HG02943 (cell line): ENCODE measurements around the gene WDR35.

Experiments used
- ATAC-seq: cut with Tn5 transposase; IDR thresholded peaks from one replicate; pipeline ENCODE4 v1.9.1; 2021; ENCODE audit warnings: mild to moderate bottlenecking, low read depth, moderate library complexity; ENCODE audit not compliant: unreplicated experiment

WDR35 gene

DNA sequence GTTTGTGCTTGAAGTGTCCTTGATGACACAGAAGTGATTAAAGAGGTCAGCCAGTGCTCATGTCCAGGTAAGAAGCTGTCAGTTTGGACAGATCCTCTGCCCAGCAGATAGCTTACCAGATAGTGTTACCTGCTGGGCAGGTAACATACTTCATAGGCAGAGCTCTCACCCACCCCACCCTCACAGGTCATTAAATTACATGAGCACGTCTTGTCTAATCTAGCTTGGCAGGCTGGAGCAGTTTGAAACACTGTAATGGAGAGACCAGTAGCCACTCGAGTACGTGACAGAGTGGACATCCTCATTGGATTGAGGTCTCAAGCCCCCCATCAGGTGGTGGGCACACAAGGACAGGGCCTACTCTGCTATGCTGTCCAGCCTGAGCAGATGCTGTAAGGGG, 115.2 kb downstream of the WDR35 start:
- ATAC-seq = no peak

DNA sequence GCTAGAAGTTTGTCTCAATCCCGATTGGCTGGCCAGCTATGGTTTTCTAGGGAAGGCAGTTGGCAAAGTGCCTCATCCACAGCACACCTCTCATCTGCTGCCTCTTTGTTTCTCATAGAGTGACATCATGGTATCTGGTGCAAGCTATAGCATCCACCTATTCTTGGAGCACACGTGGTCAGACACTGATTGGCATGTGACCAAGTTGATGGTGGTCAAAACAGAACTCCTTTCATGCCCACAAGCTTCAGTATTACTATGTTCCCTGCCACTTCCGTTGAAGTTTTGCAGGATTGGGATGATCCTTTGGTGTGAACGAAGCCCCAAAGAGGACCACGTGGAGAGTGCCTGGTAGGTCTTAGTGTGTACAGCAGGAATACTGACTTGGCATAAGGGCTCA, 116.9 kb downstream of the WDR35 start:
- ATAC-seq = no peak

DNA sequence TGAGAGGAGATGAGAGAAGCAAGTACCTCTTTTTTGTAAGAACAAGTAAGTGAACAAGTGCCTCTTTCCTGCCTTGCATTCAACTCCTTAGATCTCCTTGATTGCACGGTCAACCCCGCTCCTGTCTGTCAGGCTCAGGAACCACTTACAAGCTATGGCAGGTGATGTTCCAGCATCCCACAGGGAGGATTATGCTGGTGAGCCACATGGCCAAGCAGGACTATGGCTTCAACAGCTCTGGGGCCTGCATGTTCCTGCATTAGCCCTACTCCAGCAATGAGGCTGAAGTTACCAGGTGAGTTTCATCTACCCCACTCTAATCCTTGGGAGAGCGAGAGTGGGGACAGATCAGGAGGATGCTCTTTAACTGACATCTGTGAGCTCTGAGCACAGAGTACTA, 117.6 kb downstream of the WDR35 start:
- no peak for ATAC-seq

- ATAC-seq = no peak
Measured at GRCh38 chr2:19871836-19872235, 118.1 kb downstream of the WDR35 start.

DNA sequence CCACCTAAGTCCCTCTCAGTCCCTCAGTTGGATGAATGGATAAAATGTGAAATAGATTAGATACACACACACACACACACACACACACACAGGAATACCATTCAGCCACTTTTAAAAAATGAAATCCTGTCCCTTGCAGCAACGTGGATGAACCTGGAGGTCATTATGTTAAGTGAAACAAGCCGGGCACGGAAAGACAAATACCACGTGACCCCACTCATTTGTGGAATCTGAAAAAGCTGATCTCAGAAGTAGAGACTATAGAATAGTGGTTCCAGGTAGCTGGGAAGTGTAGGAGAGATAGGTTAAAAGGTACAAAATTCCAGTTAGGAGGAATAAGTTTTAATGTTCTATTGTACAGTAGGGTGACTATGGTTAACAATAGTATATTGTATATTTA, 119.1 kb downstream of the WDR35 start:
- ATAC-seq = no peak

DNA sequence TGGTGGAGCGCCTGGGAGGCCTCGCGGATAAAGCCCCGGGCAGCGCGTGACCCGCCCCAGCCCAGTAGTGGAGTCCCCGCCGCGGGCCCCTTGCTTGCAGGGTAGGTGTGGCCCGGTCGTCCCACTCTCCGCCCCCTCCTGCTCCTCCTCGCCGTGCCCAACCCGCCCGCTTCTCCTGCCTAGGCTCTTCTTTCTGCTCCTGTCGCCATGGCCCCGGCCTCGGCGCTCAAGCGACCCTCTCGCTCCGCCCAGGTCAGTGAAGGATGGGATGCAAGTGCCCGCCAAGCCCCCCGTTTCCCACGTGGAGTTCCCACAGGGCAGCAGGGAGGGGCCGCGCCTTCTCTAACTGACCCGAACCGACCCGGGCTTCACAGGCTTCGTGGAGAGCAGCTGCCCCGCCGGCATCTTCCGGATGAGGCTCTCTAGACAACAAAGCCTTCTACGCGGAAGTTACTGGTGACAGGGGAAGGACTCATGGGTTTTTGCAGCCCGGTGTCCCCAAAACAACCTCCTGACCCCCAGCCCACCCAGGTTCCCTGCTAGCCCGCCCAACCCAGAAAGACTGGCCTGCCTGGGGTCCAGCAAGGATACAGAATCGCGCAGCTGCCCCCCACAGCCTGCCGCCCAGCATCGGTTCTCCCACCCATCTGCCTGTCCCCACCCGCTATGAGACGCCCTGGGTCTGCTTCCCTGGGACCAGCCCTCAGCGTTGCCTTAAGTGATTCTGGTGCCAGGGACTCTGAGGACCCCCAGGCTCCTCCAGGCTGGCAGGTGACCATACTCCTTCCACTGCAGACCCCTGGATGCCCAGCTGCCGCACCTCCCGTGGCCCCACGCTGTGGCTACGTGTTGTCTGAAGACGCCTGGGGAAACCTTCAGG, 121.0 kb downstream of the WDR35 start:
- ATAC-seq = peak; percentile 66

GRCh38 chr2:19868224-19868623, 121.7 kb downstream of the WDR35 start:
- ATAC-seq = no peak

DNA sequence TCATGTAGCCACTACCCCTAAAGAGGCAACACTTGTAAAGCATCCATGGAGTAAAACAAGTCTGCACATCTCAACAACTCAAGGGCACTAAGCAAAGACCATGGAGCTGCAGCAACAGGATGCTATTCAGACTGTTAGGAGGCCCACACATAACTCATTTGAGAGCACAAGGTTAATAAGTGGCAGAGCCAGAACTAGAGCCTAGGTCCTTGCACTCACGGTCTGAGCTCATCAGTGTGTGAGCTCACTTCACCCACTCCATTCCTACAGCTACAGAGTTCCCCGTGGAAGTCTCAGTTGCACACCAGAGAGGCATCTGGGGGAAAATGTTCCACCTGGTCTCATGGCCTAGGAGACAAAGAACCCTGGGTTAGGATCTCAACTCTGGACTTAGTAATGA, 123.1 kb downstream of the WDR35 start:
- no peak for ATAC-seq

DNA sequence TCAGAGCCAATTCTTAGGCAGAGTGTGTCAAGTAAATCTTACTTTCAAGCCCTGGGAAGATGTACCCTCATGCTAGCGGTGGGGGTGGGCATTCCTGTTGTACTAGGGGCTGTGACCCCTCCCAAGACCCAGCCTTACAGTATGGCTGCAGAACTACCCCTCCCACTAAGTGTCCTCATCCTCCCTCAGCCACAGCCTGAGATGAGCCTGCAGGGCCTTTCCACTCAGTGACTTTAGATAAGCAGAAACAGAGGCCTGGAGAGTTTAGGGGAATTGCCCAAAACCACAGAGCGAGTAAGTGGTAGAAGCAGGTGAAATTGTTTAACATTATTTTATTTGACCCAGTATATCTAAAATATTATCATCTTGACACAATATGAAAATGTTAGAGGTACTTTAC, 124.8 kb downstream of the WDR35 start:
- no peak for ATAC-seq

GRCh38 chr2:19864381-19864780, 125.5 kb downstream of the WDR35 start:
- ATAC-seq = no peak

GRCh38 chr2:19863303-19864041, 126.4 kb downstream of the WDR35 start:
- ATAC-seq = peak; percentile 52

DNA sequence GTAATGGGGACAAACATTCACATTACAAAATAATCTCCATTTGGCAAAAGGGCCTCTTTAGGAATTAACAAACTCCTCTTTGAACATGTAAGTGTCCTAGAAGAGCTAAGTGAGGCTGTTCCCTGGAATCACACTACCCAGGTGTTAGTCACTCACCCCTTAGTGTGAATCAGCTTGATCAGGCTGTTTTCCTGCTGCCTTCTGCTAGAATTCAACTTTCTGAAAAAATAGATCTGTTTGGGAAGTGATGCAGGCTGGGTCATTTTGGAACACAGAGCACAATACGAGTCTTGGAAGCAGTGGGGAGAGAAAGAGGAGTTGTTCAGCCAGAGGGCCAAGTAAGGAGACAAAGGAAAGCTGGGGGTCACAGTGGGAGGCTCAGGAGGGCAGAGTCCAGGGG, 128.1 kb downstream of the WDR35 start:
- ATAC-seq = no peak
